CD4-positive, alpha-beta T cell treated with Interleukin-6 at 100 ng/mL for 8 hours (primary cell): ENCODE data around the gene AIF1L.

Source experiments
- DNase-seq: peaks from one replicate; pipeline ENCODE4 v3.0.0-alpha.2; 2020; ENCODE audit warnings: mixed read lengths, low spot score

AIF1L gene

DNA sequence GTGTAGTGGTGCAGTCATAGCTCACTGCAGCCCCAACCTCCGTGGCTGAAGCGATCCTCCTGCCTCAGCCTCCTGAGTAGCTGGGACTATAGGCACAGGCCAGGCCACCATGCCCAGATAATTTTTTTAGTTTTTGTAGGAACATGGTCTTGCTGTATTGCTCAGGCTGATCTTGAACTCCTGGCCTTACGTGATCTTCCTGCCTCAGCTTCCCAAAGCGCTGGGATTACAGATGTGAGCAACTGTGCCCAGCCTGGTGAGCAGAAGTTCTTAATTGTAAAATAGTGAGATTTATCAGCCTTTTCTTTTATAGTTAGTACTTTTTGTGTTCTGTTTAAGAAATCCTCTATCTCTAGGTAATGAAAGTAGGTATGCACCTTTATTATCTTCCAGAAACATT, 71.6 kb downstream of the AIF1L start:
- no peak for DNase-seq

DNA sequence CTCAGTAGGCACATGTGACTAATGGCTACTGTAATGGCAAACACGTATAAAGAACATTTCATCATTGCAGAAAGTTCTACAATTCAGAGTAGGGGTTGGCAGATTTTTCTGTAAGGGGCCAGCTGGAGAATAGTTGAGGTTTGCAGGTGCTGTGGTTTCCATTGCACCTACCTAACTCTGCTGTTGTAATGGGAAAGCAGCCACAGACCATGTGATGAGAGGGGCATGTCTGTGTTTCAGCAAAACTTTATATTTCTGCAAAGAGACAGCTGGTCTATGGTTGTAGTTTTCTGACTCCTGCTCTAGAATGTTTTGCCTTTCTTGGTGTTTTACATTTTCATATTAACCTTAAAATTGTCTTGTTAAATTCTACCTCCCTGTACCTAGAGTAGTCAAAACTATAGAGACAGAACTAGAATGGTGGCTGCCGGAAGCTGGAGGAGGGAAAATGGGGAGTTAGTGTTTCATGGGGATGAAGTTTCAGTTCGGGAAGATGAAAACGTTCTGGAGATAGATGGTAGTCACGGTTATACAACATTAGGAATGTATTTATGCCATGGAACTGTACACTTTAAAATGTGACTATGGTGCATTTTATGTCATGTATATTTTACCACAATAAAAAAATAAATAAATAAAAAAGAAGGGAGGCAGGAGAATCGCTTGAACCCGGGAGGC, 73.4 kb downstream of the AIF1L start:
- DNase-seq: no peak
